Measurements from ENCODE around the gene PRDM16. TPM values are rescaled to one million over a fixed set of nuclear protein-coding genes. Genes with fewer than 3 reads are reported as not detected.
A peak's percentile ranks its signal among the peaks of the same experiment; 100 is the strongest.

PRDM16 gene
- total RNA-seq, 1 experiment from 2014 or later: 0.17 TPM

GRCh38 chr1:3021233-3021671 lies 47.8 kb upstream of the PRDM16 start, which contains the start of gene ACTRT2:
TSS of gene ACTRT2 (plus strand) at chr1:3021467. CDS start at chr1:3021687, 220 bp downstream.
- Histone ChIP-seq H3K9ac (ENCODE audit: extremely low read depth, insufficient read length, low read length) (no peak within 1 kb of the TSS), H2BK12ac (ENCODE audit: insufficient read length, low read depth, low read length) (no peak within 1 kb of the TSS), H3K56ac (ENCODE audit: insufficient read length, low read depth, low read length) (no peak within 1 kb of the TSS), H3K4me1 (ENCODE audit: insufficient read depth, low read length) (no peaks in the 10 kb centered on the region), H2BK15ac (ENCODE audit: low read depth, low read length) (no peak within 1 kb of the TSS), H2BK20ac (ENCODE audit: low read depth, low read length, poor library complexity, severe bottlenecking) (no peak within 1 kb of the TSS), H3K18ac (ENCODE audit: insufficient read length, low read depth, low read length) (no peak within 1 kb of the TSS), H3K4ac (ENCODE audit: low read depth, low read length) (no peak within 1 kb of the TSS), H2AFZ (ENCODE audit: low read length) (no peak within 1 kb of the TSS), H3K9me3 (ENCODE audit: control insufficient read depth, low read depth, low read length) (peaks cover 28% of the 10 kb centered on the region), H3K27me3 (ENCODE audit: insufficient read depth, low read length) (no peaks in the 10 kb centered on the region), H3K14ac (ENCODE audit: insufficient read depth, low read length) (no peak within 1 kb of the TSS; the same call in 1 of the 2 replicates), H3K79me1 (ENCODE audit: insufficient read depth, low read depth, low read length, poor library complexity, severe bottlenecking) (no peaks in the 10 kb centered on the region), H4K8ac (replicated peaks; ENCODE audit: insufficient read length, low read depth, low read length) (no peak within 1 kb of the TSS), H3K4me2 (ENCODE audit: insufficient read depth, insufficient read length, low read length) (no peak within 1 kb of the TSS), H3K23me2 (ENCODE audit: insufficient read length, low read depth, low read length, poor library complexity, severe bottlenecking) (no peaks in the 10 kb centered on the region), H2BK5ac (ENCODE audit: insufficient read length, low read length) (no peak within 1 kb of the TSS), H2AK5ac (ENCODE audit: insufficient read length, low read length) (no peak within 1 kb of the TSS), H2BK120ac (ENCODE audit: low read depth, low read length, poor library complexity, severe bottlenecking) (no peak within 1 kb of the TSS), H3K23ac (ENCODE audit: insufficient read length, low read depth, low read length) (no peak within 1 kb of the TSS), H4K20me1 (ENCODE audit: control insufficient read depth, insufficient read depth, insufficient read length) (no peaks in the 10 kb centered on the region), H3K27ac (ENCODE audit: insufficient read length, low read depth, low read length) (no peak within 1 kb of the TSS), H4K5ac (ENCODE audit: insufficient read length, low read depth, low read length) (no peak within 1 kb of the TSS), H3K79me2 (ENCODE audit: insufficient read depth, low read length) (no peaks in the 10 kb centered on the region), H4K91ac (ENCODE audit: insufficient read length, low read depth, low read length) (no peak within 1 kb of the TSS), H3T11ph (ENCODE audit: low read length) (no peak within 1 kb of the TSS)
- H3K9me3 Mint-ChIP-seq: peaks cover 8 to 37% of the 10 kb centered on the region in 2 experiments; a peak in 4 of 5 replicates
- DNase-seq: no peak
- H3K4me3 Mint-ChIP-seq: no peak within 1 kb of the TSS
- H3K27me3 Mint-ChIP-seq (ENCODE audit: low read depth): peaks cover 3% of the 10 kb centered on the region
- no CpG with 5 or more reads among the region's 8 CpGs for WGBS (ENCODE audit: extremely low coverage, insufficient read length, low lambda C conversion rate)
- peaks cover 0 to 19% (median 2%) of the 10 kb centered on the region in 3 experiments; a peak in 4 of 7 replicates for H3K36me3 Mint-ChIP-seq (ENCODE audit: insufficient read depth in 1 of 3, low read depth in 3 of 3)
- no peak for TF ChIP-seq CTCF (conservative IDR thresholded peaks at IDR 0.05)
- H3K27ac Mint-ChIP-seq: peak within 1 kb of the TSS in 1 of 3 experiments; percentile 82; a peak in 1 of 7 replicates
- H3K4me1 Mint-ChIP-seq: peaks cover 0 to 10% of the 10 kb centered on the region in 2 experiments; a peak in 2 of 4 replicates

All from H9 (cell line).